DND-41 (cell line): Measurements from ENCODE around the gene CRNKL1.

Experiments used
- ATAC-seq: fragments of 200-7000 bp; cut with Tn5 transposase; 3 replicates; pipeline ENCODE4 v1.9.1; 2021; ENCODE audit warnings: low read depth; ENCODE audit not compliant: insufficient read depth
- DNase-seq: peaks from one replicate; pipeline ENCODE4 v3.0.0-alpha.2; 2020
- H2AFZ ChIP-seq: 2 replicates; pipeline ENCODE4 v1.6.0; 2012; ENCODE audit warnings: low read depth, low read length
- H3K27ac ChIP-seq: 2 replicates; pipeline ENCODE4 v1.5.1; 2012; ENCODE audit warnings: low read length, inconsistent platforms
- H3K27me3 ChIP-seq: fragments of 200-600 bp; sonication (generic); 2 replicates; pipeline ENCODE4 v1.6.0; 2012; ENCODE audit warnings: low read length, mild to moderate bottlenecking, inconsistent platforms; ENCODE audit not compliant: insufficient read depth, poor library complexity
- H3K36me3 ChIP-seq: 2 replicates; pipeline ENCODE4 v1.5.1; 2012; ENCODE audit warnings: low read length, inconsistent platforms; ENCODE audit not compliant: insufficient read depth
- H3K4me1 ChIP-seq: 2 replicates; pipeline ENCODE4 v1.5.1; 2012; ENCODE audit warnings: mild to moderate bottlenecking, low read length; ENCODE audit not compliant: insufficient read depth
- H3K4me2 ChIP-seq: 2 replicates; pipeline ENCODE4 v1.6.0; 2012; ENCODE audit warnings: mild to moderate bottlenecking, moderate library complexity, low read length, inconsistent platforms; ENCODE audit not compliant: insufficient read depth
- H3K4me3 ChIP-seq, 2 experiments: fragments of 200-600 bp in 1 of 2; shearing (Covaris generic) in 1 of 2; 2 replicates each; pipeline ENCODE4 v1.5.1; 2012 to 2016; ENCODE audit warnings: inconsistent platforms in 2 of 2, low read length in 2 of 2, mild to moderate bottlenecking in 2 of 2, low read depth in 1 of 2, moderate library complexity in 1 of 2
- H3K79me2 ChIP-seq: 2 replicates; pipeline ENCODE4 v1.6.0; 2012; ENCODE audit warnings: low read length, inconsistent platforms; ENCODE audit not compliant: insufficient read depth
- H3K9ac ChIP-seq: 2 replicates; pipeline ENCODE4 v1.6.0; 2012; ENCODE audit warnings: low read depth, mild to moderate bottlenecking, inconsistent platforms, low read length, moderate library complexity
- H3K9me3 ChIP-seq: 2 replicates; pipeline ENCODE4 v1.5.1; 2012; ENCODE audit warnings: low read length, moderate library complexity, mild to moderate bottlenecking, inconsistent platforms; ENCODE audit not compliant: insufficient read depth, severe bottlenecking
- H4K20me1 ChIP-seq: 2 replicates; pipeline ENCODE4 v1.6.0; 2012; ENCODE audit warnings: low read length; ENCODE audit not compliant: insufficient read depth
- CTCF ChIP-seq: IDR thresholded peaks from 2 replicates; pipeline ENCODE4 v1.5.1; 2012; ENCODE audit warnings: borderline replicate concordance, low read length, moderate library complexity, mild to moderate bottlenecking; ENCODE audit not compliant: poor library complexity, severe bottlenecking; ENCODE audit errors: extremely low read depth
- EZH2 ChIP-seq: IDR thresholded peaks from 3 replicates; pipeline ENCODE4 v1.6.1; 2012; ENCODE audit warnings: borderline replicate concordance, low read depth, mild to moderate bottlenecking, moderate library complexity, low read length, inconsistent platforms; ENCODE audit not compliant: severe bottlenecking

CRNKL1 gene

GRCh38 chr20:20037960-20038359 is 14.3 kb downstream of the CRNKL1 start:
- H3K27me3 ChIP-seq, result no peaks in the 10 kb centered on the region
- H3K4me2 ChIP-seq, result no peak overlapping the region
- no peak overlapping the region for H3K4me3 ChIP-seq
- H2AFZ ChIP-seq, result no peak overlapping the region
- ATAC-seq (no peak), DNase-seq (no peak)
- no peak overlapping the region for H3K9ac ChIP-seq
- peaks cover 2% of the 10 kb centered on the region; the same call in 1 of the 2 replicates for H4K20me1 ChIP-seq
- no peak for TF ChIP-seq CTCF
- no peak for TF ChIP-seq EZH2
- H3K36me3 ChIP-seq, result peaks cover 100% of the 10 kb centered on the region
- H3K27ac ChIP-seq, result no peak overlapping the region
- H3K9me3 ChIP-seq, result no peaks in the 10 kb centered on the region
- H3K79me2 ChIP-seq, result 0 out of 2 replicates have a peak, but pooled peaks cover under 1% of the 10 kb centered on the region
- H3K4me1 ChIP-seq, result no peaks in the 10 kb centered on the region

- ATAC-seq (no peak), DNase-seq (no peak)
- Histone ChIP-seq H3K4me1 (no peaks in the 10 kb centered on the region), H2AFZ (no peak overlapping the region), H3K4me3 (no peak overlapping the region), H3K27ac (no peak overlapping the region), H3K4me2 (no peak overlapping the region), H3K9me3 (no peaks in the 10 kb centered on the region), H4K20me1 (peaks cover 2% of the 10 kb centered on the region; the same call in 1 of the 2 replicates), H3K79me2 (peaks cover 4% of the 10 kb centered on the region; the same call in 1 of the 2 replicates), H3K27me3 (no peaks in the 10 kb centered on the region), H3K9ac (no peak overlapping the region), H3K36me3 (peaks cover 100% of the 10 kb centered on the region)
- TF ChIP-seq EZH2 (no peak), CTCF (no peak)
Observed at GRCh38 chr20:20036756-20037155, 15.5 kb downstream of the CRNKL1 start.

- H3K27me3 ChIP-seq, result no peaks in the 10 kb centered on the region
- DNase-seq, result no peak
- no peaks in the 10 kb centered on the region for H3K9me3 ChIP-seq
- peaks cover 95% of the 10 kb centered on the region for H3K36me3 ChIP-seq
- ATAC-seq, result no peak
- no peak overlapping the region for H3K27ac ChIP-seq
- no peak overlapping the region for H2AFZ ChIP-seq
- H4K20me1 ChIP-seq, result no peaks in the 10 kb centered on the region; the same call in 1 of the 2 replicates
- no peak overlapping the region for H3K4me2 ChIP-seq
- H3K4me3 ChIP-seq, result no peak overlapping the region
- H3K4me1 ChIP-seq, result no peaks in the 10 kb centered on the region
- no peak overlapping the region for H3K9ac ChIP-seq
- TF ChIP-seq CTCF, result no peak
- TF ChIP-seq EZH2, result no peak
- peaks cover 12% of the 10 kb centered on the region; the same call in 1 of the 2 replicates for H3K79me2 ChIP-seq
Observed at GRCh38 chr20:20034486-20034885, 17.8 kb downstream of the CRNKL1 start.
